Hepatocyte (in vitro differentiated cells): ENCODE measurements around the gene RBPMS2. TPM values are rescaled to one million over a fixed set of nuclear protein-coding genes. Genes with fewer than 3 reads are reported as not detected.
"Not testable (repeated sequence)": the region's sequence is repeated elsewhere in the genome, so short reads cannot be mapped to it uniquely, and the experiment has no call there.

Experiments used
- DNase-seq: peaks from one replicate; pipeline ENCODE4 v3.0.0-alpha.2; 2016; ENCODE audit warnings: low spot score
- H2AFZ ChIP-seq: fragments of 200-600 bp; sonication (generic); 2 replicates; pipeline ENCODE4 v1.6.0; 2016; ENCODE audit warnings: antibody characterized with exemption, mild to moderate bottlenecking
- H3K27ac ChIP-seq: fragments of 200-600 bp; sonication (generic); 2 replicates; pipeline ENCODE4 v1.5.1; 2016; ENCODE audit warnings: mild to moderate bottlenecking
- H3K27me3 ChIP-seq: fragments of 200-600 bp; sonication (generic); 2 replicates; pipeline ENCODE4 v1.6.1; 2016
- H3K36me3 ChIP-seq: fragments of 200-600 bp; sonication (generic); replicated peaks from 2 replicates; pipeline ENCODE4 v1.5.1; 2016; ENCODE audit warnings: low read depth; ENCODE audit not compliant: insufficient read depth
- H3K4me1 ChIP-seq: fragments of 200-600 bp; sonication (generic); 2 replicates; pipeline ENCODE4 v1.5.1; 2016; ENCODE audit warnings: mild to moderate bottlenecking, moderate library complexity; ENCODE audit not compliant: insufficient read depth
- H3K4me2 ChIP-seq: fragments of 200-600 bp; sonication (generic); 2 replicates; pipeline ENCODE4 v1.6.0; 2016
- H3K4me3 ChIP-seq: fragments of 200-600 bp; sonication (generic); 2 replicates; pipeline ENCODE4 v1.5.1; 2016; ENCODE audit warnings: mild to moderate bottlenecking
- H3K79me2 ChIP-seq: fragments of 200-600 bp; sonication (generic); 2 replicates; pipeline ENCODE4 v1.6.0; 2017; ENCODE audit warnings: mild to moderate bottlenecking
- H3K9me2 ChIP-seq: fragments of 200-600 bp; sonication (generic); replicated peaks from 2 replicates; pipeline ENCODE4 v1.6.0; 2017; ENCODE audit warnings: mild to moderate bottlenecking; ENCODE audit not compliant: insufficient read depth
- H3K9me3 ChIP-seq: fragments of 200-600 bp; sonication (generic); 2 replicates; pipeline ENCODE4 v1.5.1; 2016; ENCODE audit warnings: low read depth, mild to moderate bottlenecking
- H4K20me1 ChIP-seq: fragments of 200-600 bp; sonication (generic); 2 replicates; pipeline ENCODE4 v1.6.0; 2016; ENCODE audit warnings: mild to moderate bottlenecking; ENCODE audit not compliant: insufficient read depth, poor library complexity, severe bottlenecking
- EZH2 ChIP-seq: fragments of 200-600 bp; sonication (generic); IDR thresholded peaks from 2 replicates; pipeline ENCODE4 v1.6.1; 2016; ENCODE audit warnings: antibody characterized with exemption, mild to moderate bottlenecking, borderline replicate concordance
- EZH2phosphoT487 ChIP-seq: fragments of 200-600 bp; sonication (generic); IDR thresholded peaks from one replicate; pipeline ENCODE4 v1.6.1; 2018; ENCODE audit warnings: antibody characterized with exemption, mild to moderate bottlenecking, low read depth, moderate library complexity; ENCODE audit not compliant: unreplicated experiment, severe bottlenecking
- WGBS: methylation state at CpG from one replicate; pipeline ENCODE4 v1.1.6; 2016; ENCODE audit warnings: low lambda C conversion rate; ENCODE audit errors: missing lambda C conversion rate; 5-methylcytosine and 5-hydroxymethylcytosine counted together
- polyA plus RNA-seq: library from polyadenylated mRNA; unstranded; fragments of >200 nt; fragmentation: Nextera tagmentation; extraction: Ambion mirVana; gene quantifications from 2 replicates; pipeline ENCODE4 v1.2.1, GENCODE V29; 2016
- total RNA-seq: library from RNA; depleted of rRNA; stranded (reverse); fragments of >200 nt; gene quantifications from 2 replicates; pipeline ENCODE4 v1.2.3, GENCODE V29; 2014
- TF ChIP-seq, protein P1 (sequence below): fragments of 200-600 bp; sonication (generic); IDR thresholded peaks from 2 replicates; pipeline ENCODE4 v1.5.1; 2016; ENCODE audit warnings: antibody characterized with exemption, mild to moderate bottlenecking; ENCODE audit not compliant: poor library complexity

The RBPMS2 gene
- total RNA-seq (0.27 and 1.2 TPM in 2 replicates), polyA plus RNA-seq (17.0 and 18.0 TPM in 2 replicates)

- TF ChIP-seq, protein P1, sequence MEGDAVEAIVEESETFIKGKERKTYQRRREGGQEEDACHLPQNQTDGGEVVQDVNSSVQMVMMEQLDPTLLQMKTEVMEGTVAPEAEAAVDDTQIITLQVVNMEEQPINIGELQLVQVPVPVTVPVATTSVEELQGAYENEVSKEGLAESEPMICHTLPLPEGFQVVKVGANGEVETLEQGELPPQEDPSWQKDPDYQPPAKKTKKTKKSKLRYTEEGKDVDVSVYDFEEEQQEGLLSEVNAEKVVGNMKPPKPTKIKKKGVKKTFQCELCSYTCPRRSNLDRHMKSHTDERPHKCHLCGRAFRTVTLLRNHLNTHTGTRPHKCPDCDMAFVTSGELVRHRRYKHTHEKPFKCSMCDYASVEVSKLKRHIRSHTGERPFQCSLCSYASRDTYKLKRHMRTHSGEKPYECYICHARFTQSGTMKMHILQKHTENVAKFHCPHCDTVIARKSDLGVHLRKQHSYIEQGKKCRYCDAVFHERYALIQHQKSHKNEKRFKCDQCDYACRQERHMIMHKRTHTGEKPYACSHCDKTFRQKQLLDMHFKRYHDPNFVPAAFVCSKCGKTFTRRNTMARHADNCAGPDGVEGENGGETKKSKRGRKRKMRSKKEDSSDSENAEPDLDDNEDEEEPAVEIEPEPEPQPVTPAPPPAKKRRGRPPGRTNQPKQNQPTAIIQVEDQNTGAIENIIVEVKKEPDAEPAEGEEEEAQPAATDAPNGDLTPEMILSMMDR = no peak
- TF ChIP-seq EZH2 (no peak), EZH2phosphoT487 (no peak)
- H3K36me3 ChIP-seq = no peaks in the 10 kb centered on the region
- peak within 1 kb of the TSS; percentile 99 for H3K4me3 ChIP-seq
- H3K27me3 ChIP-seq = no peaks in the 10 kb centered on the region
- H4K20me1 ChIP-seq = no peaks in the 10 kb centered on the region
- no peaks in the 10 kb centered on the region for H3K9me3 ChIP-seq
- H3K9me2 ChIP-seq = no peaks in the 10 kb centered on the region
- under 1% methylated on average over 42 of the region's 90 CpGs for WGBS
- peak; percentile 57 for DNase-seq
- peak within 1 kb of the TSS; percentile 99 for H2AFZ ChIP-seq
- peak within 1 kb of the TSS; percentile 70 for H3K27ac ChIP-seq
- H3K4me2 ChIP-seq = peak within 1 kb of the TSS; percentile 100
- H3K4me1 ChIP-seq = peaks cover 6% of the 10 kb centered on the region
- H3K79me2 ChIP-seq = peaks cover 5% of the 10 kb centered on the region
Observed at GRCh38 chr15:64775551-64776401, at the start of gene RBPMS2. RBPMS2 (minus strand) TSS chr15:64775589; CDS start chr15:64775319, 270 bp downstream.

DNA sequence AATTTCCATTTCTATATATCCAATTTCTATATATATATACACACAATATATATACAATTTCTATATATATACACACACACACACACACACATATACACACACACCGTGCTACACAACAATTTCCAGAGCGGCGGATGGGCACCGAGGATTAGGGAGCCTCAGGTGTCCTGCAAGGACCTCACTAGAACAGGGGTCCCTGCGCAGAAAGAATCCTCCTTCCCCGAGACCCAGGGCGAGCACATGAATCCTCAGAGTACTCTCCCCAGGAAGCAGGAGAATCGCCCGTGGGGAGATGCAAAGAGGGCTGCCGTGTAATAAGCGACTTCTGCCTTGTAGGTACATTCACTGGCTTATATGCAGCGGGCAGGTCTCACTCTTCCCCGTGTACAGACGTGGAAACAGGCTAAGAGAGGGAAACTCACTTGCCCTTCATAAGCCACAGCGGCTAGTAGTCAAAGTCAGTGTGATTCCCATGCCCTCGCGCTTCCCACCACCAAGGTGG, 49.6 kb upstream of the RBPMS2 start:
- Histone ChIP-seq H3K27me3 (peaks cover 11% of the 10 kb centered on the region), H3K4me3 (peak overlapping the region; percentile 30), H3K79me2 (no peaks in the 10 kb centered on the region), H3K9me2 (no peaks in the 10 kb centered on the region), H2AFZ (no peak overlapping the region), H3K9me3 (no peaks in the 10 kb centered on the region), H3K4me2 (peak overlapping the region; percentile 83), H3K4me1 (peaks cover 11% of the 10 kb centered on the region), H3K36me3 (no peaks in the 10 kb centered on the region), H4K20me1 (no peaks in the 10 kb centered on the region), H3K27ac (no peak overlapping the region)
- 2% methylated on average over 17 of the region's 17 CpGs for WGBS
- no peak for DNase-seq
- TF ChIP-seq, protein P1 = no peak
- no peak for TF ChIP-seq EZH2
- no peak for TF ChIP-seq EZH2phosphoT487

- TF ChIP-seq EZH2phosphoT487 (no peak), EZH2 (no peak)
- TF ChIP-seq, protein P1 = no peak
- Histone ChIP-seq H3K4me2 (no peak overlapping the region), H3K27ac (no peak overlapping the region), H2AFZ (no peak overlapping the region), H4K20me1 (no peaks in the 10 kb centered on the region), H3K9me2 (no peaks in the 10 kb centered on the region), H3K4me3 (no peak overlapping the region), H3K27me3 (no peaks in the 10 kb centered on the region), H3K4me1 (no peaks in the 10 kb centered on the region), H3K79me2 (no peaks in the 10 kb centered on the region), H3K36me3 (no peaks in the 10 kb centered on the region), H3K9me3 (no peaks in the 10 kb centered on the region)
- WGBS = 89% methylated on average over 11 of the region's 13 CpGs
- no peak for DNase-seq
Observed at GRCh38 chr15:64816452-64816851, 41.1 kb upstream of the RBPMS2 start.

DNA sequence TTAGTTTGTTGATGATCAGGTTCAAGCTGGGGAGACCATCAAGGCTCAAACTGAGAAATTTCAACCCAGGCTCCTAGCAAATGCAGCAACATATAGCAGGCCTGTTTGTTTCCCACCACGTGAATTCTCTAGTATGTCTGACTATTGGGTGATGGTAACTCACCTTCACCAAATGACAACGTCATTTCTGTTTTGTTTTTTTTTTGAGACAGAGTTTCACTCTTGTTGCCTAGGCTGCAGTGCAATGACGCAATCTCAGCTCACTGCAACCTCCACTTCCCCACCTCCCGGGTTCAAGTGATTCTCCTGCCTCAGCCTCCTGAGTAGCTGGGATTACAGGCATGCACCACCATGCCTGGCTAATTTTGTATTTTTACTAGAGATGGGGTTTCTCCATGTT, 39.6 kb upstream of the RBPMS2 start:
- H3K4me3 ChIP-seq, H3K9me2 ChIP-seq, H3K9me3 ChIP-seq, DNase-seq, H3K27me3 ChIP-seq, H3K36me3 ChIP-seq, H3K4me1 ChIP-seq, H3K27ac ChIP-seq, H2AFZ ChIP-seq, H4K20me1 ChIP-seq, H3K4me2 ChIP-seq, H3K79me2 ChIP-seq: not testable (repeated sequence)
- 87% methylated on average over 4 of the region's 4 CpGs for WGBS

DNA sequence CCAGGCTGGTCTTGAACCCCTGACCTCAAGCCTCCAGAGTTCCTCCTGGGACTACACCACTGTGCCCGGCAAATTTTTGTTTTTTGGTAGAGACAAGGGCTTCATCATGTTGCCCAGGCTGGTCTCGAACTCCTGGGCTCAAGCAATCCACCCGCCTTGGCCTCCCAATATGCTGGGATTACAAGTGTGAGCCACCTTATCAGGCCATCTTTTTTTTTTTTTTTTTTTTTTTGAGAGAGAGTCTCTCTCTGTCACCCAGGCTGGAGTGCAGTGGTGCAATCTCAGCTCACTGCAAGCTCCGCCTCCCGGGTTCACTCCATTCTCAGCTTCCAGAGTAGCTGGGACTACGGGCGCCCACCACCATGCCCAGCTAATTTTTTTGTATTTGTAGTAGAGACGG, 38.9 kb upstream of the RBPMS2 start:
- not testable (repeated sequence) for H3K79me2 ChIP-seq, H3K36me3 ChIP-seq, H3K9me2 ChIP-seq, H3K9me3 ChIP-seq, DNase-seq, H3K4me3 ChIP-seq, H3K27me3 ChIP-seq, H3K4me2 ChIP-seq, H4K20me1 ChIP-seq, H3K27ac ChIP-seq, H3K4me1 ChIP-seq, H2AFZ ChIP-seq
- 97% methylated on average over 8 of the region's 8 CpGs for WGBS
